Ascending aorta (tissue), 2 donors: ENCODE measurements around the gene SLC22A23. TPM values are rescaled to one million over a fixed set of nuclear protein-coding genes. Genes with fewer than 3 reads are reported as not detected.

Source experiments
- DNase-seq, 2 donors: peaks; one replicate each; pipeline ENCODE4 v3.0.0-alpha.2; 2019; ENCODE audit warnings: low spot score in 2 of 2
- H3K27ac ChIP-seq, 2 donors: fragments of 200-600 bp; sonication (generic); one replicate each; pipeline ENCODE4 v1.5.1; 2016 to 2017; ENCODE audit warnings: mild to moderate bottlenecking in 1 of 2
- H3K27me3 ChIP-seq: fragments of 200-600 bp; sonication (generic); one replicate; pipeline ENCODE4 v1.5.1; 2017
- H3K36me3 ChIP-seq, 2 donors: fragments of 200-600 bp; sonication (generic); one replicate each; pipeline ENCODE4 v1.5.1; 2016
- H3K4me1 ChIP-seq, 2 donors: fragments of 200-600 bp; sonication (generic); one replicate each; pipeline ENCODE4 v1.5.1; 2016 to 2017; ENCODE audit warnings: mild to moderate bottlenecking in 1 of 2
- H3K4me3 ChIP-seq, 2 donors: fragments of 200-600 bp; sonication (generic); one replicate each; pipeline ENCODE4 v1.5.1; 2016 to 2017; ENCODE audit warnings: mild to moderate bottlenecking in 1 of 2
- H3K9me3 ChIP-seq, 2 donors: fragments of 200-600 bp; sonication (generic); one replicate each; pipeline ENCODE4 v1.5.1; 2016
- CTCF ChIP-seq, 3 experiments: fragments of 200-600 bp in 2 of 3; fragments of 450-650 bp in 1 of 3; sonication (generic) in 2 of 3; IDR thresholded peaks; one replicate each; pipeline ENCODE4 v1.5.1; 2016 to 2019; ENCODE audit warnings: antibody characterized with exemption in 3 of 3, mild to moderate bottlenecking in 1 of 3, moderate library complexity in 1 of 3
- intact Hi-C: fragments of 100-400 bp; cut with DNase I; formaldehyde crosslinking; loops from one replicate; pipeline ENCODE4 v1.15.1; 2023
- total RNA-seq: library from RNA; depleted of rRNA; stranded (reverse); fragments of >200 nt; gene quantifications from one replicate; pipeline ENCODE4 v1.1.0, GENCODE V29; 2016

The SLC22A23 gene
- total RNA-seq, 1 donor from 2014 or later: 42.0 TPM

GRCh38 chr6:3372184-3372846, 84.5 kb downstream of the SLC22A23 start:
- Histone ChIP-seq H3K9me3 (no peaks in the 10 kb centered on the region), H3K4me1 (no peaks in the 10 kb centered on the region), H3K36me3 (no peaks in the 10 kb centered on the region), H3K27ac (no peak overlapping the region), H3K4me3 (no peak overlapping the region), H3K27me3 (no peaks in the 10 kb centered on the region)
- no peak for TF ChIP-seq CTCF (IDR thresholded peaks at IDR 0.05)
- DNase-seq: no peak
- intact Hi-C loops: no loop called here

GRCh38 chr6:3371222-3371949, 85.5 kb downstream of the SLC22A23 start:
- intact Hi-C loops: no loop called here
- H3K27me3 ChIP-seq: no peaks in the 10 kb centered on the region
- H3K36me3 ChIP-seq: no peaks in the 10 kb centered on the region
- DNase-seq: no peak
- no peak for TF ChIP-seq CTCF (IDR thresholded peaks at IDR 0.05)
- H3K4me3 ChIP-seq: no peak overlapping the region
- no peak overlapping the region for H3K27ac ChIP-seq
- H3K9me3 ChIP-seq: no peaks in the 10 kb centered on the region
- no peaks in the 10 kb centered on the region for H3K4me1 ChIP-seq

- Histone ChIP-seq H3K27ac (no peak overlapping the region), H3K4me1 (no peaks in the 10 kb centered on the region), H3K4me3 (no peak overlapping the region), H3K36me3 (no peaks in the 10 kb centered on the region), H3K9me3 (no peaks in the 10 kb centered on the region), H3K27me3 (no peaks in the 10 kb centered on the region)
- TF ChIP-seq CTCF (IDR thresholded peaks at IDR 0.05): no peak
- DNase-seq: no peak
- intact Hi-C loops: no loop called here
Observed at GRCh38 chr6:3370361-3371221, 86.3 kb downstream of the SLC22A23 start.

- Histone ChIP-seq H3K4me1 (no peaks in the 10 kb centered on the region), H3K36me3 (no peaks in the 10 kb centered on the region), H3K27me3 (no peaks in the 10 kb centered on the region), H3K9me3 (no peaks in the 10 kb centered on the region), H3K4me3 (no peak overlapping the region), H3K27ac (no peak overlapping the region)
- intact Hi-C loops: no loop called here
- DNase-seq: no peak
- TF ChIP-seq CTCF (IDR thresholded peaks at IDR 0.05): no peak
Observed at GRCh38 chr6:3369985-3370360, 86.9 kb downstream of the SLC22A23 start.

GRCh38 chr6:3368685-3369084, 88.2 kb downstream of the SLC22A23 start:
- no peaks in the 10 kb centered on the region for H3K4me1 ChIP-seq
- H3K27ac ChIP-seq: no peak overlapping the region
- no peaks in the 10 kb centered on the region for H3K27me3 ChIP-seq
- H3K36me3 ChIP-seq: no peaks in the 10 kb centered on the region
- TF ChIP-seq CTCF (IDR thresholded peaks at IDR 0.05): no peak
- no peaks in the 10 kb centered on the region for H3K9me3 ChIP-seq
- intact Hi-C loops: no loop called here
- H3K4me3 ChIP-seq: no peak overlapping the region
- DNase-seq: no peak
